Thymus (tissue), 2 donors: ENCODE results near the gene PLRG1. TPM values are rescaled to one million over a fixed set of nuclear protein-coding genes. Genes with fewer than 3 reads are reported as not detected.

ENCODE experiments used
- polyA plus RNA-seq: library from polyadenylated mRNA; stranded (reverse); fragments of 200-250 nt; gene quantifications from one replicate; pipeline ENCODE4 v1.2.3, GENCODE V29; 2013
- total RNA-seq: library from RNA; stranded (reverse); fragments of 120-200 nt; gene quantifications from one replicate; pipeline ENCODE4 v1.2.4, GENCODE V29; 2013
- donor health status: healthy.

The PLRG1 gene
- total and polyA plus RNA-seq, 2 donors: 64.6 to 71.9 TPM

Other genes with a start within 250 kb of the PLRG1 start
- gene DCHS2, start 58.6 kb downstream of the PLRG1 start, total RNA-seq: 0.19 TPM
- 0.07 TPM for gene DCHS2, start 58.6 kb downstream of the PLRG1 start, polyA plus RNA-seq
- gene FGB, start 12.6 kb upstream of the PLRG1 start, total RNA-seq: 1.1 TPM
- gene FGB, start 12.6 kb upstream of the PLRG1 start, polyA plus RNA-seq: 1.3 TPM
- 0.33 TPM for gene FGA, start 40.3 kb upstream of the PLRG1 start, total RNA-seq
- gene FGA, start 40.3 kb upstream of the PLRG1 start, polyA plus RNA-seq: 0.37 TPM
- 0.94 TPM for gene FGG, start 62.3 kb upstream of the PLRG1 start, total RNA-seq
- 1.2 TPM for gene FGG, start 62.3 kb upstream of the PLRG1 start, polyA plus RNA-seq
- gene LRAT, start 193.6 kb upstream of the PLRG1 start, total RNA-seq: 0.09 TPM
- gene LRAT, start 193.6 kb upstream of the PLRG1 start, polyA plus RNA-seq: 0.25 TPM
- 0.09 TPM for gene RBM46, start 230.9 kb upstream of the PLRG1 start, total RNA-seq
- 0.16 TPM for gene RBM46, start 230.9 kb upstream of the PLRG1 start, polyA plus RNA-seq